HepG2 (cell line): ENCODE data around the gene SUPT6H. TPM values are rescaled to one million over a fixed set of nuclear protein-coding genes. Genes with fewer than 3 reads are reported as not detected.
A peak's percentile ranks its signal among the peaks of the same experiment; 100 is the strongest.

Experiments
- AKNA ChIP-seq: sonication (generic); formaldehyde crosslinking; IDR thresholded peaks from 2 replicates; pipeline ENCODE4 v1.4.0; 2020; ENCODE audit warnings: missing genetic modification reagents, borderline replicate concordance
- BORCS8-MEF2B ChIP-seq: sonication (generic); formaldehyde crosslinking; IDR thresholded peaks from 2 replicates; pipeline ENCODE4 v1.8.0; 2022; ENCODE audit warnings: mild to moderate bottlenecking, missing genetic modification reagents
- CEBPB ChIP-seq: IDR thresholded peaks from 2 replicates; pipeline ENCODE4 v1.6.1; 2011; ENCODE audit warnings: low read depth, low read length, improper control_type of control experiment, borderline replicate concordance
- CREBL2 ChIP-seq: sonication (generic); formaldehyde crosslinking; IDR thresholded peaks from 2 replicates; pipeline ENCODE4 v1.8.1; 2023; ENCODE audit warnings: missing genetic modification reagents, mild to moderate bottlenecking, borderline replicate concordance
- MXI1 ChIP-seq: IDR thresholded peaks from 3 replicates; pipeline ENCODE4 v1.6.1; 2012; ENCODE audit warnings: low read depth, low read length, inconsistent platforms, borderline replicate concordance
- NKX3-1 ChIP-seq: sonication (generic); formaldehyde crosslinking; IDR thresholded peaks from 2 replicates; pipeline ENCODE4 v1.5.0; 2020; ENCODE audit warnings: missing genetic modification reagents
- PHF20 ChIP-seq: sonication (generic); formaldehyde crosslinking; IDR thresholded peaks from 2 replicates; pipeline ENCODE4 v1.5.0; 2020; ENCODE audit warnings: mild to moderate bottlenecking, missing genetic modification reagents
- SIN3A ChIP-seq: IDR thresholded peaks from 2 replicates; pipeline ENCODE4 v1.6.1; 2011; ENCODE audit warnings: low read depth, mild to moderate bottlenecking, control low read depth, low read length, borderline replicate concordance
- SNRNP70 ChIP-seq: fragments of 200-400 bp; formaldehyde crosslinking; IDR thresholded peaks from 2 replicates; pipeline ENCODE4 v1.6.1; 2017; ENCODE audit warnings: mild to moderate bottlenecking, low read depth, low read length, moderate library complexity
- SOX6 ChIP-seq, 2 experiments: fragments of 450-650 bp in 1 of 2; sonication (generic) in 1 of 2; formaldehyde crosslinking in 1 of 2; IDR thresholded peaks; 2 replicates each; pipeline versions ENCODE4 v1.4.0 to v1.6.1; 2017 to 2020; ENCODE audit warnings: antibody characterized with exemption in 1 of 2, mild to moderate bottlenecking in 1 of 2, missing genetic modification reagents in 1 of 2
- ZNF562 ChIP-seq: sonication (generic); formaldehyde crosslinking; IDR thresholded peaks from 2 replicates; pipeline ENCODE4 v1.8.0; 2022; ENCODE audit warnings: missing genetic modification reagents, borderline replicate concordance
- ZNF614 ChIP-seq: IDR thresholded peaks from 2 replicates; pipeline ENCODE4 v1.6.1; 2018; ENCODE audit warnings: missing biosample characterization, missing genetic modification reagents, inconsistent platforms, borderline replicate concordance
- ZNF644 ChIP-seq: IDR thresholded peaks from 2 replicates; pipeline ENCODE4 v1.6.1; 2016; ENCODE audit warnings: low read depth
- ZNF772 ChIP-seq: sonication (generic); formaldehyde crosslinking; IDR thresholded peaks from 2 replicates; pipeline ENCODE4 v1.5.0; 2020; ENCODE audit warnings: mild to moderate bottlenecking, missing genetic modification reagents
- ZSCAN20 ChIP-seq: sonication (generic); formaldehyde crosslinking; IDR thresholded peaks from 2 replicates; pipeline ENCODE4 v1.4.0; 2020; ENCODE audit warnings: missing genetic modification reagents, mild to moderate bottlenecking, borderline replicate concordance
- polyA plus RNA-seq, 8 experiments: library from polyadenylated mRNA; depleted of rRNA in 3 of 8; stranded (reverse) in 7 of 8; unstranded in 1 of 8; fragments of >200 nt; fragmentation: Illumina TruSeq in 4 of 8; extraction: Trizol in 4 of 8; gene quantifications; 2 replicates each; pipeline versions ENCODE4 v1.2.1 to v1.2.3, GENCODE V29; 2011 to 2016; ENCODE audit warnings: low read depth in 4 of 8, missing spikeins in 1 of 8, mixed read lengths in 1 of 8; ENCODE audit not compliant: insufficient read depth in 1 of 8
- total RNA-seq, 5 experiments: library from RNA; depleted of rRNA; stranded (reverse); fragments of >200 nt; fragmentation: Illumina TruSeq; extraction: Trizol; gene quantifications; 2 replicates each; pipeline ENCODE4 v1.2.3, GENCODE V29; 2016; ENCODE audit warnings: low read depth in 1 of 5
- TF ChIP-seq, protein P1 (sequence below): sonication (generic); formaldehyde crosslinking; IDR thresholded peaks from 2 replicates; pipeline ENCODE4 v1.4.0; 2020; ENCODE audit warnings: missing genetic modification reagents, borderline replicate concordance
- TF ChIP-seq, protein P2 (sequence below): sonication (generic); formaldehyde crosslinking; conservative IDR thresholded peaks from 2 replicates; pipeline ENCODE4 v1.8.1; 2023; ENCODE audit warnings: missing genetic modification reagents
- TF ChIP-seq, protein P3 (sequence below): sonication (generic); formaldehyde crosslinking; conservative IDR thresholded peaks from 2 replicates; pipeline ENCODE4 v1.8.0; 2022; ENCODE audit warnings: low read depth, missing genetic modification reagents

The SUPT6H gene
- total and polyA plus RNA-seq, 2 of the 13 experiments (the other 11 are each of a cell fraction or from before 2014, with no cell fraction given), result 32.7 to 39.9 TPM

- TF ChIP-seq CEBPB, result no peak
- no peak for TF ChIP-seq ZNF614 (CRISPR knock-in tag)
- TF ChIP-seq AKNA (CRISPR knock-in tag), result no peak
- TF ChIP-seq PHF20 (CRISPR knock-in tag), result peak; percentile 65
- TF ChIP-seq ZNF644 (CRISPR knock-in tag), result no peak
- TF ChIP-seq, protein P1, sequence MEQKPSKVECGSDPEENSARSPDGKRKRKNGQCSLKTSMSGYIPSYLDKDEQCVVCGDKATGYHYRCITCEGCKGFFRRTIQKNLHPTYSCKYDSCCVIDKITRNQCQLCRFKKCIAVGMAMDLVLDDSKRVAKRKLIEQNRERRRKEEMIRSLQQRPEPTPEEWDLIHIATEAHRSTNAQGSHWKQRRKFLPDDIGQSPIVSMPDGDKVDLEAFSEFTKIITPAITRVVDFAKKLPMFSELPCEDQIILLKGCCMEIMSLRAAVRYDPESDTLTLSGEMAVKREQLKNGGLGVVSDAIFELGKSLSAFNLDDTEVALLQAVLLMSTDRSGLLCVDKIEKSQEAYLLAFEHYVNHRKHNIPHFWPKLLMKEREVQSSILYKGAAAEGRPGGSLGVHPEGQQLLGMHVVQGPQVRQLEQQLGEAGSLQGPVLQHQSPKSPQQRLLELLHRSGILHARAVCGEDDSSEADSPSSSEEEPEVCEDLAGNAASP (CRISPR knock-in tag), result no peak; the same call in 1 of the 2 replicates
- TF ChIP-seq ZNF772, result peak; percentile 91
- peak; percentile 62; the same call in 1 of the 3 replicates for TF ChIP-seq MXI1
- no peak; the same call in 1 of the 2 replicates for TF ChIP-seq CREBL2
- TF ChIP-seq, protein P2, sequence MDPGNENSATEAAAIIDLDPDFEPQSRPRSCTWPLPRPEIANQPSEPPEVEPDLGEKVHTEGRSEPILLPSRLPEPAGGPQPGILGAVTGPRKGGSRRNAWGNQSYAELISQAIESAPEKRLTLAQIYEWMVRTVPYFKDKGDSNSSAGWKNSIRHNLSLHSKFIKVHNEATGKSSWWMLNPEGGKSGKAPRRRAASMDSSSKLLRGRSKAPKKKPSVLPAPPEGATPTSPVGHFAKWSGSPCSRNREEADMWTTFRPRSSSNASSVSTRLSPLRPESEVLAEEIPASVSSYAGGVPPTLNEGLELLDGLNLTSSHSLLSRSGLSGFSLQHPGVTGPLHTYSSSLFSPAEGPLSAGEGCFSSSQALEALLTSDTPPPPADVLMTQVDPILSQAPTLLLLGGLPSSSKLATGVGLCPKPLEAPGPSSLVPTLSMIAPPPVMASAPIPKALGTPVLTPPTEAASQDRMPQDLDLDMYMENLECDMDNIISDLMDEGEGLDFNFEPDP (CRISPR knock-in tag), result no peak
- no peak; the same call in 1 of the 2 replicates for TF ChIP-seq BORCS8-MEF2B
- TF ChIP-seq SOX6 (IDR thresholded peaks at IDR 0.05), result no peak
- peak; percentile 33 for TF ChIP-seq SOX6 (CRISPR knock-in tag; IDR thresholded peaks at IDR 0.05)
- no peak for TF ChIP-seq ZNF562 (CRISPR knock-in tag)
- TF ChIP-seq, protein P3, sequence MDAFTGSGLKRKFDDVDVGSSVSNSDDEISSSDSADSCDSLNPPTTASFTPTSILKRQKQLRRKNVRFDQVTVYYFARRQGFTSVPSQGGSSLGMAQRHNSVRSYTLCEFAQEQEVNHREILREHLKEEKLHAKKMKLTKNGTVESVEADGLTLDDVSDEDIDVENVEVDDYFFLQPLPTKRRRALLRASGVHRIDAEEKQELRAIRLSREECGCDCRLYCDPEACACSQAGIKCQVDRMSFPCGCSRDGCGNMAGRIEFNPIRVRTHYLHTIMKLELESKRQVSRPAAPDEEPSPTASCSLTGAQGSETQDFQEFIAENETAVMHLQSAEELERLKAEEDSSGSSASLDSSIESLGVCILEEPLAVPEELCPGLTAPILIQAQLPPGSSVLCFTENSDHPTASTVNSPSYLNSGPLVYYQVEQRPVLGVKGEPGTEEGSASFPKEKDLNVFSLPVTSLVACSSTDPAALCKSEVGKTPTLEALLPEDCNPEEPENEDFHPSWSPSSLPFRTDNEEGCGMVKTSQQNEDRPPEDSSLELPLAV (CRISPR knock-in tag), result no peak
- 0 out of 2 replicates have a peak, but pooled peaks have one; percentile 30 for TF ChIP-seq SIN3A
- TF ChIP-seq NKX3-1 (CRISPR knock-in tag), result 0 out of 2 replicates have a peak, but pooled peaks have one; percentile 15
- no peak for TF ChIP-seq SNRNP70
- TF ChIP-seq ZSCAN20 (CRISPR knock-in tag), result no peak
These were observed 66.6 kb downstream of the SUPT6H start, which contains the start of gene NEK8 (continued) for GRCh38 chr17:28728364-28729200.
